ENCODE data around the gene WHRN.

WHRN gene

GRCh38 chr9:114456929-114457328, 48.3 kb downstream of the WHRN start:
- no peak for TF ChIP-seq CTCF (IDR thresholded peaks at IDR 0.05; ENCODE audit: insufficient read depth, low read length)
- no peak for TF ChIP-seq SPI1 (IDR thresholded peaks at IDR 0.05; ENCODE audit: borderline replicate concordance, low read depth)
- no peak for TF ChIP-seq REST (IDR thresholded peaks at IDR 0.05; ENCODE audit: insufficient replicate concordance, low read depth)
- TF ChIP-seq POLR2AphosphoS5 (IDR thresholded peaks at IDR 0.05; ENCODE audit: low read depth): no peak
- no peak for TF ChIP-seq GABPA (IDR thresholded peaks at IDR 0.05; ENCODE audit: low read depth)
- Histone ChIP-seq H3K4me3 (replicated peaks; ENCODE audit: insufficient read depth, low read length) (no peak overlapping the region), H3K27ac (replicated peaks) (no peak overlapping the region), H3K27me3 (ENCODE audit: insufficient read depth, poor library complexity, severe bottlenecking) (peaks cover 14% of the 10 kb centered on the region)
- no peak for DNase-seq (ENCODE audit: low read depth in 1 of 2, low spot score in 1 of 2)

GRCh38 chr9:114454652-114455051, 50.6 kb downstream of the WHRN start:
- TF ChIP-seq SPI1 (IDR thresholded peaks at IDR 0.05; ENCODE audit: borderline replicate concordance, low read depth) (no peak), POLR2AphosphoS5 (IDR thresholded peaks at IDR 0.05; ENCODE audit: low read depth) (no peak), GABPA (IDR thresholded peaks at IDR 0.05; ENCODE audit: low read depth) (no peak), REST (IDR thresholded peaks at IDR 0.05; ENCODE audit: insufficient replicate concordance, low read depth) (no peak), CTCF (IDR thresholded peaks at IDR 0.05; ENCODE audit: insufficient read depth, low read length) (no peak)
- no peak for DNase-seq (ENCODE audit: low read depth in 1 of 2, low spot score in 1 of 2)

GRCh38 chr9:114452219-114453165, 52.8 kb downstream of the WHRN start:
- no peak overlapping the region for H3K4me3 ChIP-seq (replicated peaks; ENCODE audit: insufficient read depth, low read length)
- H3K27ac ChIP-seq (replicated peaks): no peak overlapping the region
- peak in 1 of 2 experiments; percentile 18 for DNase-seq (ENCODE audit: low read depth in 1 of 2, low spot score in 1 of 2)
- peaks cover 14% of the 10 kb centered on the region for H3K27me3 ChIP-seq (ENCODE audit: insufficient read depth, poor library complexity, severe bottlenecking)
- TF ChIP-seq CTCF (IDR thresholded peaks at IDR 0.05; ENCODE audit: insufficient read depth, low read length): no peak
- no peak for TF ChIP-seq REST (IDR thresholded peaks at IDR 0.05; ENCODE audit: insufficient replicate concordance, low read depth)
- no peak for TF ChIP-seq POLR2AphosphoS5 (IDR thresholded peaks at IDR 0.05; ENCODE audit: low read depth)
- TF ChIP-seq SPI1 (IDR thresholded peaks at IDR 0.05; ENCODE audit: borderline replicate concordance, low read depth): no peak
- TF ChIP-seq GABPA (IDR thresholded peaks at IDR 0.05; ENCODE audit: low read depth): no peak

More at GRCh38 chr9:114454652-114455051, 50.6 kb downstream of the WHRN start:
- Histone ChIP-seq H3K4me3 (replicated peaks; ENCODE audit: insufficient read depth, low read length) (no peak overlapping the region), H3K27ac (replicated peaks) (no peak overlapping the region), H3K27me3 (ENCODE audit: insufficient read depth, poor library complexity, severe bottlenecking) (peaks cover 14% of the 10 kb centered on the region)
